HG03558 (cell line): Measurements from ENCODE around the gene TFCP2L1.
"Not testable (repeated sequence)": the region's sequence is repeated elsewhere in the genome, so short reads cannot be mapped to it uniquely, and the experiment has no call there.

Experiments used
- ATAC-seq: cut with Tn5 transposase; IDR thresholded peaks from one replicate; pipeline ENCODE4 v1.9.1; 2021; ENCODE audit warnings: moderate number of reproducible peaks; ENCODE audit not compliant: unreplicated experiment; ENCODE audit errors: extremely low read depth

The TFCP2L1 gene

DNA sequence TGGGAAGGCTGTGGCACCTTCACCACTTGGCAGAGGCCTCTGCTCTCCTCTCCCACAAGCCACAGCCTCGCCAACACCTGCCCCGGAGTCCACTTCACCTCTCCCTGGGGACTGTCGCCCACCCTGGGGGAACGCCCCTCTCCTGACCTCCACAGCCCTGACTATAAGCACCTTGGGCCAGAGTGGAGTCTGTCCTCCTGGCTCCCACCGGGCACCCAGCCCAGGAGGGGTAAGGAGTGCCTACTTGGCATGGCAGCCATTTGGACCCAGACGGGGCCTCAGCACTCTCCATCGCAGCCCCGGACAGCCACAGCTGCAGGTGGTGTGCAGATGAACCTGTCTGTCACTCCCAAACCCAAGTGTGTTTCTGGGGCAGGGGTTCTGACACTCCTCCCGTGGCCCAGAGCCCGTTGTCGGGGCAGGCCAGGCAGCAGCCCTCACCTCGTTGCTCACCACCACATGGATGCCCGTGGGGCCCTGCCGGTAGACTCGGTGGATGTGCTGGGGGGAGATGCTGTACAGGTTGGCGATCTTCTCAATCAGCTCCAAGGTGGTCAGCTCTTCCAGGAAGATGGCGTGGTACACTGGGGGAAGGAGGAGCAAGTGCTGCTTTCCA is 53.5 kb downstream of the TFCP2L1 start:
- no peak for ATAC-seq

DNA sequence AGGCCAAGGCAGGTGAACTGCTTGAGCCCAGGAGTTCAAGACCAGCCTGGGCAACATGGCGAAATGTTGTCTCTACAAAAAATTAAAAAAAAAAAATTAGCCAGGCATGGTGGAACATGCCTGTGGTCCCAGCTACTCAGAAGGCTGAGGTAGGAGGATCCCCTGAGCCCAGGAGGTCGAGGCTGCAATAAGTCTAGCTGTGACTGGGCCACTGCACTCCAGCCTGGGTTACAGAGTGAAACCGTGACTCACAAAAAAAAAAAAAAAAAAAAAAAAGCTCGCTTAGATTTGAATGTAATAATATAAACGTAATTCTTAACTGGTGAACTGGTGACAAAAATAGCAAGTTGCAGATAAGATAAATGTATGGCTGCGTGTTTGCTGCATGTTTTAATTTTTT is 56.5 kb downstream of the TFCP2L1 start:
- ATAC-seq: no peak

GRCh38 chr2:121227381-121228144 is 57.4 kb downstream of the TFCP2L1 start:
- not testable (repeated sequence) for ATAC-seq

GRCh38 chr2:121225681-121226080 is 59.3 kb downstream of the TFCP2L1 start:
- not testable (repeated sequence) for ATAC-seq

GRCh38 chr2:121220995-121221394 is 64.0 kb downstream of the TFCP2L1 start:
- ATAC-seq: no peak

DNA sequence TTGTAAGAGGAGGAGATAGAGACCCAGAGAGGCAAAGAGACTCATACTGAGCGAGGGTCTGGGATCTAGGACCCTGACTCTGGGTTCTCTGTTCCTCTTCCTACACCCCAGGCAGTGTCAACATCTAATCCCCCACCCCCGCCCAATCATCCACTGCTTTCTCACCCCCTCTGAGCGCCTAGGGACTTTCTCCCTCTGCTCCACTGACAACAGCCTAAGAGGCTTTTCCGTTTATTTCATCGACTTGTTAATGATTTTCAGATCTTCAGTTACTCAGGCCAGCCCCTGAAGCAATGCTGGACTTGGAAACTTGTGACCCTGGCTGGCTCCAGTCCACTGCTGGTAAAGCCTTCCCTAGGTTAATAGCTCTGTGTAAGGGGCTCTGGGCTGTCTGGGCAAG is 65.1 kb downstream of the TFCP2L1 start:
- ATAC-seq: no peak

- no peak for ATAC-seq
Measured at GRCh38 chr2:121218386-121218938, 66.5 kb downstream of the TFCP2L1 start.

GRCh38 chr2:121217627-121218026 is 67.4 kb downstream of the TFCP2L1 start:
- no peak for ATAC-seq

DNA sequence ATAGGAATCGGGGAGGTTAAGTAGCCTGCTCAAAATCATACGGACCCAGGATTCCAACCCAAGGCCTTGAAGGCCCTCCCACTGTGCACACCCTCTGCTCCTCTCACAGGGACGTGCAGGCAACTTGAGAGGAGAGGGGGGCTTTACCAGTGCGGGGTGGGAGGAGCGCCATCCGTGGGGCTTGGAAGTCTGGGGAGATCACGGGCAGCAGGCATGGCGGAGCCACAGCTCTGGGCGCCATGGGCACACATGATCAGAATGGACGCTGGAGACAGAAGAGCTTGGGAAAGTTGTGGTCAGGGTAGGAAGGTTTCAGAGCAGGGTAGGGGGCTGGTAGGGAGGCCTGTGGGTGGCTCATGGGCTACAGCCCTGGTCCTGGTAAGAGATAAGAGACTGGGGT is 70.7 kb downstream of the TFCP2L1 start:
- no peak for ATAC-seq

DNA sequence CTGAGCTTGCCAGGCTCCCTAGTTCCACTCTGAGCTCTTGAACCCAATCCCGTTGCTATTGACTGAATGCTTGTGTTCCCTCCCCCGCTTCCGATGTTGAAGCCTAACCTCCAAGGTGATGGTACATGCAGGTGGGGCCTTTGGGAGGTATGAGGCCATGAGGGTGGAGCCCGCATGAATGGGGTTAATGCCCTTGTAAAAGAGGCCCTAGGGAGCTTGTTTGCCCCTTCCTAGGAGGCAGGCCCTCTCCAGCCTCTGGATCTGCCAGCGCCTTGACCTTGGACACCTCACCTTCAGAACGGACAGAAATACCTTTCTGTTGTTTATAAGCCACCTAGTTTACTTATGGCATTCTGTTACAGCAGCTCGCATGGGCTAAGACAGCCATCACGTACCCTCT is 71.6 kb downstream of the TFCP2L1 start:
- ATAC-seq: no peak

GRCh38 chr2:121212661-121213325 is 72.2 kb downstream of the TFCP2L1 start:
- ATAC-seq: no peak

DNA sequence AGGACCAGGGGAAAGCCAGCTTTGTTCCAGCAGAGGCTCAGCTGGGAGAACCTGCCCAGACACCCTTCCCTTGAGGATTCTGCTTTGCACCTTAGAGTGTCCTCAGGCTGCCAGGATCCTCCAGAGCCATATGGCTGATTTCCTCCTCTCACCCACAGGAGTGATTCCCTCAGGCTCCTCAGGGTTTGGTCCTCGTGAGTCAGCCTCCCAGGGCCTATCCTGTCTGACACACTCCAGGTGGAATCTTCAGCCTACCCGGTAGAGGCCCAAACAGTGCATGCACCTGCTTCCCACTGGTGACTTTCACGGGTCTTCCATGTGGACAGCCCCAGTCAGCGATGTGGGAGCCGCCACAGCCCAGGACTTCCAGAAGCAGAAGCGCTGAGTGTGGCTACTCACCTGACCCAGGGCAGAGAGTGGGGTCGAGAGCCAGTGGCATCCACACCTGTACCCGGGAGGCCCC is 73.3 kb downstream of the TFCP2L1 start:
- ATAC-seq: no peak

- no peak for ATAC-seq
Measured at GRCh38 chr2:121211251-121211650, 73.8 kb downstream of the TFCP2L1 start.

DNA sequence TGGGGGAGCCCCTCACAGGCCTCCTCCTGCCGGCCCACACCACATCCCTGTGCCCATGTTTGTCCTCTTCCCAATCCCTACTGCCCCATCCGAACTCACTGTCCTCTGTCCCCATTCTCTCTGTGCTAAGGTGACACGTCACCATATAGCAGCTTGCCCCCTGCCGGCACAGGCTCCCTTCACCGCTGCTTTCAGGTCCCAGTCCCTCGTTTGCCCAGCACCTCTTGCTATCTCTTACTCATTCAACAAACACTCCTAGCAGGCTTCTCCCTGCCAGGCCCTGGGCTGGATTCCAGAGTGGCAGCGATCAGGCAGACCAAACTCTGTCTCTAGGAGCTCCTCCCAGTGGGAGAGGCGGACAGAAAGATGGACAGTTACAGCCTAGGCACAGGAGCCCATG is 74.3 kb downstream of the TFCP2L1 start:
- no peak for ATAC-seq

DNA sequence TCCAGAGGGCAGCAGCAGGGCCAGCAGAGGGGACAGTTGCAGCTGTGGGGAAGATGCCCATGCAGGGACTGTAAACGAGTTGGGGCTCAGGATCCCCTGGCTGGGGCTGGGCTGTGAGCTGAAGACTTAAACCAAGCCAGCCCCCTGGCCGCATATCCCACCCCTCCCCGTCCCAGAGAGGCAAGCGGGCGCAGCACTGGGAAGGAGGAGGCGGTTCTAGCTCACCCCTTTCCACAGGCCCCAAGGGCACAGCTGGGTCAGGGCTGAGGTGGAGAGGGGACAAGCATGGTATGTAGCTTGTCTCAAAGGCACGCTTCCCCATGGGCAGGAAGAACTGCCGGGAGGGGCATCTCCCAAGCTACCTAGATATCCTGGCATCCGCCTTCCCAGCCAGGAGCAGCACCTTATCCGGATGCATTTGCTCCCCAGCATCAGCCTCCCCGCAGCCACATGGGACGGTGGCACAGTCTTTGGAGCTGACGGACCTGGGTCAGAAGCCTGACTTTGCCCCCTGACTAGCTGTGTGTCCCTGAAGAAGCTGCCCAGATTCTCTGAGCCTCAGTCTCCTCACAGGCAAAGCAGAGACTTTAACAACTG is 75.9 kb downstream of the TFCP2L1 start:
- ATAC-seq: no peak

- no peak for ATAC-seq
Measured at GRCh38 chr2:121207494-121207893, 77.5 kb downstream of the TFCP2L1 start.

DNA sequence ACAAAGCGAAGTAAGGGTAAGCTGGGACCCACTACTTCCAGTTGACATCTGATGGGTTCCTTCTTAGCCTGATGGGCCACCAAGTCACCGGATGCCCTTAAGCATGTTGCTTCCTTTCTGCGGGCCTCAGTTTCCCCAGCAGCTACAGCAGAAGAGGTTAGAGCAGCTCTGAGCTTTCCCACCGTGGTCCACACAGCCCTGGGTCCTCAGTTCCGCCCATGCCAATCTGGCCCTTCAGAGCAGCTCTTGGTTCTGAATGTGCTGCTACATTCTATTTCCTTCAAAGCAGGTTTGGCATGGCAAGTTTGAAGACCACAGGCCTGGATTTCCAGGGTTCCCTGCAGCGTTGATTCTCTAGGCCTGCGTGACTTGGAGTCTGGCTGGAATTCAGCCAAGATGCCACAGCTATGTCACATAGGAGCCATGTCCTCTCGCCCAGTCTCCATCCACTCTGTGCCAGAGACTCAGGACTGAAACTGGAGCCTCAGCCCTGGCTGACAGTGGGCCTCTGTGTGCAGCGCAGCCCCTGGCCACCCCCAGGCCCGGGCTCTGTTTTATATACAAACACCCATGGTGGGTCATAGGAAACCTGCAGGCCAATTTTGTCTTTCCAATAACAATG is 79.6 kb downstream of the TFCP2L1 start:
- ATAC-seq: no peak

GRCh38 chr2:121203591-121204249 is 81.3 kb downstream of the TFCP2L1 start:
- ATAC-seq: no peak

DNA sequence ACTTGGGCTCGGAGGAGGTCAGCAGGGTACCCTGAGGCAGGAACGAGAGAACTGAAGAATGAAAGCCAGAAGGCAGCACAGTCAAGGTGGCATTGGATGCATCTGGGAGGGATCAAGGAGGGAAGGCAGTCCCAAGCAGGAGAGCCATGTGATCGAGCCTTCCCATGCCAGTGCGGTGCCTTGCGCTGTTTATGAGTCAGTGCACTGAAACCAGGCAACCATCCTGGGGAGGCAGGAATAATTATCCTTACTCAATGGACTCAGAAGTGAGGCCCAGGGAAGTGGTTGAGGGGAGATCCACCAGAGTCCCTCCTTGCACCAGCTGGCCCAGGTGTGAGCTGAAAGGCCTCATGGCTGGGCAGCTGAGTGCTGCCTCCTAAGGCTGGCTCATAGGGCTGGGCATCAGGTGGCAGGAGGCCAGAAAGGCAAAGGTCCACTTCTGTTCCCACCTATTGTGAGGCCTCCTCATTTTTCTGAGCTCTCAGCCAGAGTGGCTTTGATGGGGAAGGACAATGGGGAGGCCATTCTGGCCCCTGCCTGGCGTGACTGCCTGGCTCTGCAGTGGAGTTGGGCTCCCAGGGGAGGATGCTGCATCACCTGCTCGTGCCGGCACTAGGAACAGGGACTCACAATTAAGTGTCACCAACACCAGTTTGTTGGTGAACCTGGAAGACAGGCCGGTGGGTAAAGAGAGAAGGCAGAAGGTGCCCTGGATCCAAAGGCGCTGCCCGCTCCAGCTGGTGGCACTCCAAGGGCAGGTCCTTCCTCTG is 82.3 kb downstream of the TFCP2L1 start:
- ATAC-seq: no peak
